ENCODE data around the gene C9.
"Not testable (repeated sequence)": the region's sequence is repeated elsewhere in the genome, so short reads cannot be mapped to it uniquely, and the experiment has no call there.

Gene C9

DNA sequence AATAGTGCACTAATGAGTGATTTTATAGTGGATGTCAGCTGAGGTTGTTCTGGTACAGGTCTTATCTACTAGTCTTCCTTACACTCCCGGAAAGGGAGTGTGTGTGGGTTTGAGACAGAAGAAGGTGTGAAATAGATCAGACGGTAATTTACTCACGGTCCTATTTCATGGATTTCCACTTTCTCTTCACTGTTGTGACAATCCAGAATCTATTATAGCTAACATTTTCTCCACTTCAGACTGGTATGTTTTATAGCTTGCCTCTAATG, 7.0 kb upstream of the C9 start:
- no peak for DNase-seq (ENCODE audit: low read depth)

DNA sequence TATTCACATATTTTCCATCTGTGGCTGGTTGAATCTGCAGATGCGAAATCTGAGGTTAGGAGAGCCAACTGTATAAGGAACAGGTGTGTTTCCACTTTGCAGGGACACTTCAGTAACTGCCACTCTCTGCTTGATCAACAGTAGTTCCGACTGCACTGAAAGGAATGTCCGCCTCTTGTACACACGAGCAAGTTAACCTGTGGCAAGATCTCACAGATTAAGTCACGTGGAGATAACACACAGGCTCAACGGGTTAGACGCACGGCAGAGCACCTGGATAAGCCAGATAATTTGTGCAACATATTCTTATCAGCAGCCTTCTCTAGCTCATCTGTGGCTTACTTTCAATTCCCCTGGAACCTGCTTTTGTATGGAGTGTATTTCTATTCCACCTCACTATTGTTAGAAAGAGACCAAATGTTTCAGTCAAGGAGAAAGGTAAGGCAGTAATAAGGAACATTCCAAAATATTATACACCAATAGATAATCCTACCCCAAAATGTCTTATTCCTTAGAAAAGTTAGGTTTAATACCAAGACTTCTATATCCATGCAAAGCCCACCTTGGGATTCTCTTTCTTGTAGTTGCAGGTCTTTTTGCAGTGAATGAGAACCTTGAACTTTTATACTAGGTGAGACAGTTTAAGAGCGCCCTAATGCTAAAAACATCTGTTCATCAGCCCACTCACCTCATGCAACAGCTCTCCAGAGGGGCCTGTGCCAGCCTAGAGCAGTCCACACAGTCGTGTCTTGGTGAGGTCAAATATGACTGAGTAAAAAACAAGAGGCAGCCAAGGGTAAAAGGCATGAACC, 6.5 kb upstream of the C9 start:
- DNase-seq (ENCODE audit: low read depth) = no peak

DNA sequence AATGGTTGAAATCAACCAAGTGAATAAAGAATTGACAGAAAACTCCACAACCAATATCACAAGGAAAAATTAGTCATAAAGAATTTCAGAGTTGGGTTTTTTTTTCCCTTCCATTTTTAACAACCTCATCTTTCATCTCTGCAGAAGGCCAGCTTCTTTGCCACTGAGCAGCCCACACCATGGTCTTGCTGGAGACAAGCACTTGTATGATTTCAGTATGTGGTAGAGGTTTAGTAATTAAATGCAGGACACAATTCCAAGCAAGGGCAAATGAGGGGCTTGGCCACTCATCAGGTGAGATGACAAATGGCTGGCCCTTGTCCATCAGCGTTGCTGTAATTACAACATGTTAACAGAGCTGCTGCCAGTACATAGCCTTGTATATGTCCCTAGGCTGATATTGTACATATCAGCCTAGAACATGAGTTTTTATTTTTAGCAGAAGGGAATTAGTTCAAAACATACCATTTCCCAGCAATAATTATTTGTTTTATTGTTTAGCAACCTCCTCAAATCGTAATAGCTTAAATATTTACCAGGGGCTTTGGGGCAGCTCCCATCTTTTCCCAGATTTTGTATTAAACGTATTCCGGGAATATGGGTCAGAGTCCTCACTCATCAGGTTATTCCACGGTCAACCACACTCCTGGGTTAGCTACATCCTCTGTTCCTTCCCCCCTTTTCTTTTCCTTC, 5.0 kb upstream of the C9 start:
- DNase-seq (ENCODE audit: low read depth) = no peak

DNA sequence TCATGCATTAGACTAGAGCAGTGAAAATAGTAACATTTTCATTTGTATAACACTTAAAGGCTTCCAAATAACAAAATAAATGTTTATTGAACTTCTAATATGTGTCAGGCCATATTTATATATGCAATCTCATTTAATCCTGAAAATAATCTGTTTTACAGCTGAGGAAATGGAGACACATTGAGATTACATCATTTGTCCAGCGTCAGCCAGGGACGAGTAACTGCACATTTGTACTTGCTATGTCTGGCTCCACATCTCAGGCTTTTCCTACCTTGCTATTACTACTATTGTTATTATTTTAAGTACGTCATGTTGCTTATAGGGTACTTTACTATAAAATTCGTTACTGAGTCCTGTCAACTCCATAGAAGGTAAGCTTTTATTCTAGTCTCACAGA, 3.8 kb upstream of the C9 start:
- no peak for DNase-seq (ENCODE audit: low read depth)

DNA sequence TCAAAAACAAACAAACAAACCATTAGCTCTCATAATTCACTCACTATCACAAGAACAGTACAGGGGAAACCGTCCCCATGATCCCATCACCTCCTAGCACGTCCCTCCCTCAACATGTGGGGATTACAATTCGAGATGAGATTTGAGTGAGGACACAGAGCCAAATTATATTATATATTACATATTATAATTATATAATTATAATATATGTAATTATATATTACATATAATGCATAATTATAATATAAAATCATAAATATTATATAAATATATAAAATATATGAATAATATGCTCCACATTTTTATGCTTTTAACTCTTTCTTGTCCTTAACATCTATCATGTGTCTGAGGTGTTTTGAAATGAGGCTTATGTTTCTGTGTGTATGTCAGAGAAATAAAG, 3.4 kb upstream of the C9 start:
- DNase-seq (ENCODE audit: low read depth) = no peak

DNA sequence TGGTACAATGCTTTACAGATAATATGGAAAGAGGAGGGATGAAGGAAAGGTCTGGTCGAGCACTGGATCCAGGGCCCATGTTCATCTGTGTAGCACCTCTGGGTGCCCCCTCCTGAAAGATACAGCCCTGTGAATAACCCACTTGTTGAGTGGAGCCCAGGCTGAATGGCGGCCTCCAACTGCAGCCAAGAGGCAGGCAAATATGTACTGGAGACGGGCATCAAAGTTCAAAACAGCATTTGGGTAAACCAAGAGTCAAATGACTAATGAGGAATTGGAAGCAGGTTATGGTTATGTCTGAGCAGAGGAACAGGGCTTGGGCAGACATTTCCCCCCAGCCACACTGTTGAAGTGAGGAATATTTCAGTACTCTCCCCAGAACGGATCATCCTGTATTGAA, 1.1 kb downstream of the C9 start:
- DNase-seq (ENCODE audit: low read depth) = no peak

DNA sequence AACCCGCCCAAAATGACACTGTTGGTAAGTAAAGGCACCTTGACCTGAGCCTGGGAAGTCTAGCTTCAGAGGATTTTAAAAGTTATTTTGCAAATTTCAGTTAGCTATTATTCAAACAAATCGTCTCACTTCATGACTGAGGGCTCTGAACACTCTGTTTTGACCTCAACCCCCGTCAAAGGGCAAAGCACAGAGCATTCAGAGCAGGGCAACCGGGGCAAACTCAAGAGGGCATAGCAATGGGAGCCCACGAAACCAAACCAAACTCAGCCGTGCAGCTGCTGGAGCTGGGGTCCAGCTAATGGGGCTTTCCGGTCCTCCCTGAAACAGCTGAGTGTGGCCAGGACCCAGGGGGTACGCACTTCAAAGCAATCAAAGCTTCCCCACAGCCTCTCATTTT, 1.6 kb downstream of the C9 start:
- DNase-seq (ENCODE audit: low read depth) = no peak

DNA sequence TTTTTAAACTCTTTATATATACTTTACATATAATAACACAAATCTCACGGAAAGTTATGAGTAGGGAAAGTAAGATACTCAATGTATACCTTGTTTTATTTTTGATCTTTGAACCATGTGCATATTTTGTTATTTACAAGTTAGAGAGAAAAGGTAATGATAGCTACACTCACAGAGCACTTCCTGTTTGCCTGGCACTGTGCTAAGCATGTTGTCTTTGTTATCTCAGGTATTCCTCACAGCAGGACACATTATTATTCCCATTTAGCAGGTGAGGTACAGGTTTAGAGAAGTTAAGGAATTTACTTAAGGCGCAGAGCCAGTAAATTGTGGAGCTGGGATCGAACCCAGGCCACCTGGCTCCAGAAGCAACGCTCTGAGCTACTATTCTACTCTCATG, 3.0 kb downstream of the C9 start:
- DNase-seq (ENCODE audit: low read depth) = no peak

DNA sequence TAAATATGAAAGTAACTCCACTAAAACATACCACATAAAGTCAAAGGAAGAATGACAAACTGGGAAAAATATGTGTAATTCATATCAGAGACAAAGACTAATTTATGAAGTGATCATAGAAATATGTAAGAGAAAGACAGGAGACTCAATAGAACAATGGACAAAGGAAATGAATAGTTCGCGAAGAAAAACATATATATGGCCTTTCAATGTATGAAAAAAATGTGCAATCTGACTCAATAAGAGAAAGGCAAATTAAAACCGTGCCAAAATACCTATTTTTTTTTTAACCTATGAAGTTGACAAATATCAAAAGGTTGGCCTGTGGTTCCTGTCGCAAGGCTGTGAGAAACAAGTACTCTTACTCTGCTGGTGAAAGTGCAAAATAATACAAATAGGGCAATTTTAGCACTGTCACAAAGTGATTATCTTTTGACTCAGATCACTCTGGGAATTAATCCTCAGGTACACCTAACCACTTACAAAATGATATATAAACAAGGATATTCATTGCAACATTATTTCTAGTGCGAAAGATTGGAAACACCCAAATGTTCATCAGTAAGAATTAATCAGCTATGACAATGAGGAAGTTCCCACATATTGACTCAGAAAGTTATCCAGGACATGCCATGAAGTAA, 3.7 kb downstream of the C9 start:
- no peak for DNase-seq (ENCODE audit: low read depth)

DNA sequence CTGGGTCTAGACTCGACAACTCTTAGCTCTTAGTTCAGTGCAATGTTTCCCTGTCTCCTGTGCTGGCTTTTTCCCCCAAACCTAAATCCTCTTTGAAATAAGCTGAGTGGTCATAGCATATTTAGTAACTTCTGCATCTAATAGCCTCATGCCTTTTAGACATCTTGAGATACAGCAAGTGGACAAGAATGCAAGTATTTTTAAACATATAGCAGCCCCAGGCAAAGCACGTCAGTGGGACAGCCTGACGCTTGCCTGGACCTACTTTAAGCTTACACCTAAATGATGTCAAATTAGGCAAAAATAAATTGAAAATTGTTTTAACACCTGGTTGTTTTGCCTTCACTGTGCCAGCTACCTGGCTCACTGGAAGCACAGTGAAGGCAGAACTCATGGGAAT, 8.0 kb downstream of the C9 start:
- DNase-seq (ENCODE audit: low read depth) = no peak

DNA sequence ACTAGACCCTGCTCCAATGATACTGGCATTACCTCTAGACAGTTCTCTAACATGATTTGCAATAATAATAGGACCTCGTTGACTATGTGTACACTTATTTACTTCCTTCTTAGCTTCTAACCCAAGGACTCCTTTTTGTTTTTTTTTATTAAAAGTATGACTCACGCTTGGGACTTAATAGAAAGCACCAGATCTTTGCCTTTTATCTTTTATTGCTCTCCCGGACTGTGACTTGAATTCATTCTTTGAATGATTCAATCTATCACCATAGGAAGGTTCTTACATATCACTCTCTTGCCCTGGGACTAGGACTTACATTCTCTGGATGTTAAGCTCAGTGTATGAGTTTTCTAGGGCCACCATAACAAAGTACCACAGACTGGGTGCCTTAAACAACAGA, 9.0 kb downstream of the C9 start:
- no peak for DNase-seq (ENCODE audit: low read depth)

DNA sequence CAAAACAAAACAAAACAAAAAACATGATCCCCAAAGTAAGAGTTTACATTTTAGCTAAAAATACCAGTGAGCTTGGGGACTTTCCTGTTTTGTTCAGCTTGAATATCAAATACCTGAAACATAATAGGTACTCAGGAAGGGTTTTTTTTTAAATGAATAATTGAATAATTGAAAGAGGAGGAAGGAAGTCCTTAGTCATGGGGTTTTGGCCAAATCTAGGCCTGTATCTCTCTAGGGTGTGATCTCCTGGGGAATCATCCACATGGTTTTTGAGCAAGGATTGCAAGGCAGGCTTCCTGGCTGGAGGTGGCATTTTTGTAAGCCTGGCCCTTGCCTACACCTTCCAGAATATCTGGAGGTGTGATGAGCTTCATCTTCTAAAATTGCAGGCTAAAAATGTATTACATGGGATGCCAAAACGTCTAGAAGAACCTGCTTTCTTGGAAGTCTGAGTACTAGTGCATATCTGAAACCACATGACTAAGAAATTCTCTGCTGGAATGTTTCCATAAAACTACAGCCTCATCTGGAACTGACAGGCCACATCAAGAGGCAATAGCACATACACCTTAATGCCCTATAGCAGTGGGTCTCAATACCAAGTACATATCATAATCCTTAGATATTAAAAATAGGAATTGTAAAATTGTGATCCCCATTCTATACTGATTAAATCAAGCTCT, 10.4 kb downstream of the C9 start:
- no peak for DNase-seq (ENCODE audit: low read depth)

DNA sequence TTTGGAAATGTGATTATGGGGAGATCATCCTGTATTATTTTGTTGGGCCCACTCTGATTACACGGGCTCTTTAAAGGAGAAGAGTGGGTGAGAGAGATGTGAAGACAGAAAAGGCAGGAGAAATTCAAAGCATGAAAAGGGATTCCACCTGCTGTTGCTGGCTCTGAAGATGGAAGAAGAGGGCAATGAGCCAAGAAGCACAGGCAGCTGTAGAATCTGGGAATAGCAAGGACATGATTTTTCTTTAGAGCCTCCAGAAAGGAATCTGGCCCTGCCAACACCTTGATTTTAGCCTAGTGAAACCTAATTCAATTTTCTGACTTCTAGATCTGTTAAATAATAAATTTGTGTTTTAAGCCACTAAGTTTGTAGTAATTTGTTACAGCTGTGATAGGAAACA, 11.3 kb downstream of the C9 start:
- no peak for DNase-seq (ENCODE audit: low read depth)

DNA sequence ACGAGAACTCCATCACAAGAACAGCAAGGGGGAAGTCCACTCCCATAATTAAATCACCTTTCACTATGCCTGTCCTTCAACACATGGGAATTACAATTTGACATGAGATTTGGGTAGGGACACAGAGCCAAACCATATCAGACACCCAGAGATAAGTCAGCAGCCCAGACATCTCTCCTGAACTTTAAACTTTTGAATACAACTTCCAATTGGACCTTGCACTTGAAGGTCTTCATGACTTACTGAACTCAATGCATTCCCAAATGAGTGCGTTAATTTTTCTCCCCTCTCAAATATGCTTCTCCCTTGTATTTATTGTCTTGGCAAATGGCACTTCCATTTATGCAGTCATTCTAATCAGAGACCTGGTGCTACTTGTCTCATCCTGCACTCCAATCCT, 12.1 kb downstream of the C9 start:
- no peak for DNase-seq (ENCODE audit: low read depth)

DNA sequence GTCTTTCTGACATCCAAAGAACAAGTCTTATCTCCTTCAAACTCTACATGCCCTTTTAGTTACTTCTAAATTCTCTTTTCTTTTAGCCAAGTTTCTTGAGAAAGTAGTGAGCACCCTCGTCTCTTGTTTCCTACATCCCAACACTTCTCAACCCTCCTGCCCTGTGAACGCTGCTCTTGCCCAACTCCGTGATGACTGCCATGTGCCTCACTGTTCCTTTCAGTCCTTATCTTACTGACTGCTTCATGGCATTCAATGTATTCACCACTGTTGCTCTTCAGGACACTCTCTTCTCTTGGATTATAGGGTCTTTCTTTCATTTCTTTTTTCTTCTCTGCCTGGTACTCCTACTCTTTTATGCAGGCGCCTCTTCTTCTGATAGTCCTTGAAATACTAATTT, 14.8 kb downstream of the C9 start:
- DNase-seq (ENCODE audit: low read depth) = no peak

DNA sequence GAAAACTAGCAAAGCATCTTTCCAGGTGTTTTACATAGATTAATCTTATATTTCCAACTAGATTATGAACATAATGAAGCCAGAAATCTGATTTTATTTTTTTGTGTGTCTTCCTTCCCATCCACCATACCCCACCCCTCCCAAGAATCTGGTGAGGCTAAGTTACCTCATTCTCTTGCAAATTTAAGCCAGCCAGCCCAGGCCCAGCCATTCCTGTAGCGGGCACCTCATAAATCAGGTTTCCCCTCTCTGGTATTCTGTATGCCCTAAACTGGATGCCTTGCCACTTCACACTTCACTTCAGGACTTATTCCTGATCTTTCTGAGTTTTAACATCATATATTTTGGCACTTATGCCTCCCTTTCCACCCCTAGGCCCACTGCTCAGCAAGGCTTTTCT, 21.8 kb downstream of the C9 start:
- DNase-seq (ENCODE audit: low read depth) = no peak

DNA sequence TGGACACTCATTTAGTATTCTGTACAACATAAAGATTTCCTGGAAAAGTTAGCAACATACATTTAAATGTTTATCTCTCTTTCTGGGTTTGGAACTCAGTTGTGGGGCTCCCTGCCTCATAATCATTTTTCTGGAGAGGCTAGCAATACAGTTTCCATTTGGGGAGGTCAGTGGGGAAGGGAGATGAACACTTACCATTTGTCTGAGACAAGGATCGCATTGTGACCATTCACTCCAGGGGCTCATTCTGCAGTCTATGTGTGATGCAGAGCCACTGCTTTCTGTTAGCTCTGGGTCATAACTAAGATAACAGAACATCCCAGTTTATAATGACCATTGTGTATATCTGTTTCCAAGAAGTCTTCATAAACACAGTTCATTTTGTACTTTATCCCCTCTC, 22.4 kb downstream of the C9 start:
- no peak for DNase-seq (ENCODE audit: low read depth)

DNA sequence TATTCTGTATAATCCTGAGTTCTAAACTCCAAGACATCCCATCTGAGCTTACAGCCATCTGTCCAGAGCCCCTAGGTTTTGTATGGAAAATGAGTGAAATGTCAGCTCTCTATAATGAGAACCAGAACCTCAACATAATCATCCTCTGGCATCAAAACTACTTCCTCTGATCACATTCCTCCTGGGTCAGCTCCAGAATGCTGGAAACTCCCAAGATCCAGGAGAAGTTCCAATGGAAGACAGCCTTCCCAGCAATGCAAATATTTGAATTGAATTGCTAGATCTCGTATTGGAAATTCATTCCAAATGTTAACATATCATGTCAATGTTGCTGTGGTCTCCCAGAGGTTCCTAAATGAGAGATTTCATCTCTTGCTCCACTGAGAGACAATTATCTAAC, 23.8 kb downstream of the C9 start:
- no peak for DNase-seq (ENCODE audit: low read depth)

DNA sequence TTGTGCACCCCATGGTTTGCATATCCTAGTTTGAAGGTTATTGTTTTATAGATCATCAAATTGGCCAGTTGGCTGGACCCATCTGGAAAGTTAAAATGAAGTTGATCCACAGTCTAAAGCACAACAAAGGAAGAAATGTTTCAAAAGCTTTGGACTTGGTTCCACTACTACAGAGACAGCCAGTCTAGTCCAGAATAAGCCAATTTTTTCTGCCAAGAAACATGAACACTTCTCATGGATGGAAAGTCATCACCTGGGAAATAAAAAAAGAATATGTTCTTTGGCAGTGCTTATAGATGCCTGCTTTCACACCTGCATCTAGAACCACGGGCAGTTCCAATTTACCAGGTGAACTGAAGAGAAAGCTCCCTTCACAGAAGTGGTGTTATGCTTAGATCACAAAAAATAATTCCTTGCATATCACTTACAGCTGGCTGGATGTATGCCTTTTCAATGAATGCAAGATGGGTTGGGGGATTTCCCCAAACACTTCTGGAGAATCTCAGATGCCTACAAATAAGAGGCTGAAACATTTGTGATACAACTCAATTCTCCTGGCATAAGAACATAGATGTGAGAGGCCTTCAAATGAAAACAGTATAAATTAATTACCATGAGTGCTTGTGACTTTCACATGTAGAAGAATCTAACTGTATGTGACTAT, 26.9 kb downstream of the C9 start:
- no peak for DNase-seq (ENCODE audit: low read depth)

DNA sequence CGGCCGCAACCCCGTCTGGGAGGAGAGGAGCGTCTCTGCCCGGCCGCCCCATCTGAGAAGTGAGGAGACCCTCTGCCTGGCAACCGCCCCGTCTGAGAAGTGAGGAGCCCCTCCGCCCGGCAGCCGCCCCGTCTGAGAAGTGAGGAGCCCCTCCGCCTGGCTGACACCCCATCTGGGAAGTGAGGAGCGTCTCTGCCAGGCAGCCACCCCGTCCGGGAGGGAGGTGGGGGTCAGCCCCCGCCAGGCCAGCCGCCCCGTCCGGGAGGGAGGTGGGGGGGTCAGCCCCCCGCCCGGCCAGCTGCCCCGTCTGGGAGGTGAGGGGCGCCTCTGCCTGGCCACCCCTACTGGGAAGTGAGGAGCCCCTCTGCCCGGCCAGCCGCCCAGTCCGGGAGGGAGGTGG, 30.0 kb downstream of the C9 start:
- not testable (repeated sequence) for DNase-seq (ENCODE audit: low read depth)

DNA sequence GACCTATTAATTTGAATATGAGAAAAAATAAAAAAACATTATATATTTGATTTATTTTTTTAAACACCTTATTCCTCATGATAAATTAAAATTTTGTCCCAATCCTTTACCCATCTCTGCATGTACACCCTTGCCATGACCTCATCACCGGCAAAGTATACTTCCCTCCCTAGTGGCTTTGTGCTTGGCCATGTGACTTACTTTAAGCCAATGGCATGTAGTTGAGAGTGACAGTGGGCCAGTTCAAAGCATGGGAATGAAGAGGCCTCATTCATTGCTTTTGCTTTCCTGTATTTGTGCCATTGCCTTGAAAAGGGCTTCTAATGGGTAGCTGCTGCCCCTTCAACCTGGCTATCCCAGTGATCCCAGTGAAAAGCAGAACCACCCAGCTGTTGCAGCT, 31.2 kb downstream of the C9 start:
- no peak for DNase-seq (ENCODE audit: low read depth)

DNA sequence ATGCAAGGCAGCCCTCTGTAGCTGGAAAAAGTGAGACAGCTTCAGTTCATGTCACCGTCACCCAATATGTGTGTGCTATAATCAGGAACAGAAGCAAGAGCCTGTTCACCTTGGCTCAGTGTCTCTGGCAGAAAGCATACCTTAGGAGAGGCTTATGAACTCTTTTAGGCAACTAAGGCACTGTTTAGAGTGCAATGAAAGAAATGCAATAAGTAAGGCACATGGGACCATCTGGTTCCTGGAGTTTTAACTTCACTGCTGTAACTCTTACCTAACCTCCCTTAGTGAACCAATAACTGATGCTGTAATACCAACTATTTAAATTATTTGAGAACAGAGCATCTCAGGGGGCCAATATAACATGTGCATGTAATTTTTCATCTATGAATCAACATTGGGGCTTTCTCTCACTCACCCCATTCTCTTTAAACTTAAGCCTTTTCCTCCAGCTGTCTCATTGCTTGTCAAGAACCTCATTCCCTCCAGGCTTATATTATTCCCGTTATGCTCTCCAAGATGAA, 32.4 kb downstream of the C9 start:
- DNase-seq (ENCODE audit: low read depth) = no peak
